T-cell (primary cell): ENCODE results near the gene KLF7. TPM values are rescaled to one million over a fixed set of nuclear protein-coding genes. Genes with fewer than 3 reads are reported as not detected.

Experiments used
- ATAC-seq, 4 experiments: fragments of 200-7000 bp in 3 of 4; fragments of 150-1000 bp in 1 of 4; cut with Tn5 transposase; replicated peaks in 1 of 4; 1 replicate in 3 of 4; 2 replicates in 1 of 4; pipeline ENCODE4 v1.10.0; 2021; ENCODE audit warnings: moderate library complexity in 3 of 4, mild to moderate bottlenecking in 2 of 4, moderate number of reproducible peaks in 1 of 4
- CTCF ChIA-PET, 2 donors: fragments of 300-600 bp; sonication (Branson Sonifier 250); formaldehyde crosslinking; loops; one replicate each; lab custom pipeline; 2022; ENCODE audit warnings: antibody characterized with exemption in 2 of 2; lab: Charles Lee
- POLR2A ChIA-PET, 2 donors: fragments of 300-600 bp; sonication (Branson Sonifier 250); formaldehyde crosslinking; loops; one replicate each; lab custom pipeline; 2022; ENCODE audit warnings: antibody characterized with exemption in 2 of 2; lab: Charles Lee
- DNase-seq, 35 experiments: peaks; one replicate each; pipeline versions ENCODE4 v3.0.0 to v3.0.0-alpha.2; 2013 to 2023
- H3K27ac ChIP-seq: one replicate; pipeline ENCODE4 v1.5.1; 2013; ENCODE audit warnings: low read length
- H3K27me3 ChIP-seq, 2 experiments: replicated peaks in 1 of 2; 1 replicate in 1 of 2; 2 replicates in 1 of 2; pipeline versions ENCODE4 v1.6.1 to v1.7.0; 2013; ENCODE audit warnings: low read length in 1 of 2, mixed read lengths in 1 of 2; ENCODE audit not compliant: control insufficient read depth in 2 of 2, insufficient read depth in 2 of 2; ENCODE audit errors: extremely low read depth in 1 of 2
- H3K36me3 ChIP-seq, 2 donors: 1 replicate in 1 of 2; 2 replicates in 1 of 2; pipeline versions ENCODE4 v1.6.1 to v1.7.0; 2013; ENCODE audit warnings: low read length in 1 of 2; ENCODE audit not compliant: control insufficient read depth in 2 of 2, insufficient read depth in 1 of 2; ENCODE audit errors: extremely low read depth in 1 of 2
- H3K4me1 ChIP-seq, 2 experiments: 1 replicate in 1 of 2; 2 replicates in 1 of 2; pipeline versions ENCODE4 v1.6.1 to v1.7.0; 2013; ENCODE audit warnings: low read length in 2 of 2, mixed read lengths in 1 of 2; ENCODE audit not compliant: insufficient read depth in 2 of 2, control insufficient read depth in 1 of 2; ENCODE audit errors: extremely low read depth in 1 of 2
- H3K4me3 ChIP-seq, 2 donors: 1 replicate in 1 of 2; 2 replicates in 1 of 2; pipeline versions ENCODE4 v1.5.1 to v1.7.0; 2013; ENCODE audit warnings: mild to moderate bottlenecking in 2 of 2, low read length in 1 of 2, moderate library complexity in 1 of 2; ENCODE audit not compliant: control insufficient read depth in 1 of 2; ENCODE audit errors: extremely low read depth in 1 of 2
- H3K9me3 ChIP-seq: 2 replicates; pipeline ENCODE4 v1.7.0; 2013
- H3K27ac Mint-ChIP-seq, 2 donors: one replicate each; pipeline ENCODE4 v1.8.0; 2020 to 2021; ENCODE audit warnings: mild to moderate bottlenecking in 2 of 2, mixed read lengths in 2 of 2
- H3K27me3 Mint-ChIP-seq, 2 donors: one replicate each; pipeline ENCODE4 v1.8.0; 2021 to 2022; ENCODE audit warnings: mixed read lengths in 2 of 2
- H3K36me3 Mint-ChIP-seq: one replicate; pipeline ENCODE4 v1.8.0; 2021; ENCODE audit warnings: mixed read lengths
- H3K4me1 Mint-ChIP-seq, 3 donors: one replicate each; pipeline ENCODE4 v1.8.0; 2020 to 2022; ENCODE audit warnings: mixed read lengths in 3 of 3, mild to moderate bottlenecking in 1 of 3
- H3K4me3 Mint-ChIP-seq, 3 donors: one replicate each; pipeline ENCODE4 v1.8.0; 2020 to 2022; ENCODE audit warnings: mild to moderate bottlenecking in 3 of 3, mixed read lengths in 3 of 3, moderate library complexity in 3 of 3
- H3K9me3 Mint-ChIP-seq, 3 donors: one replicate each; pipeline ENCODE4 v1.8.0; 2020 to 2022; ENCODE audit warnings: mixed read lengths in 3 of 3
- WGBS: methylation state at CpG from one replicate; pipeline ENCODE4 v1.1.5; 2013; ENCODE audit warnings: missing lambda C conversion rate; ENCODE audit not compliant: insufficient coverage; 5-methylcytosine and 5-hydroxymethylcytosine counted together
- total RNA-seq, 35 experiments: library from RNA in 6 of 35; stranded (reverse) in 6 of 35; fragments of 120-200 nt in 1 of 35; gene quantifications; one replicate each; pipeline versions ENCODE4 v1.2.1 to v1.2.4 and lab custom pipeline; 2013 to 2026

Gene KLF7
- total RNA-seq, 5 donors from 2014 or later (not counting 1 experiment from before 2014, with no cell fraction given), result 56.8 to 90.6 (median 65.7) TPM

DNA sequence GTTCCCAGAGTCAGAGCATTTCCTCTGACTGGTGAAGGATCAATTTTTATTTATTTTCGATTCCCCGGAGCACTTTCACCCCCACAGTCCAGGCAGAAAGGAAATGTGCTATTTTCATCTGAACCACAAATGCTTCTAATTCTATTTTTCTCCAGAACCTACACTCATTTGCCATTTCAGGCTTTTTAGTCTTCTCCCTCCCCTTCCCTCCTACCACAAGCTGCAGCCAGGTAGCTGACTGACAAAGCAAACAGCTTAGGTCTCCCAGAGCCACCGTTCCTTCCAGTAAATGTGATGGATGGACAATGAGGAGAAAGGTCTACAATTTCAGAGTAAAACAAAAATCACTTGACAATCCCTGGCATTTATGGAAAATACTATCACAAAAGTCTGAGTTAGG is 76.9 kb downstream of the KLF7 start:
- Mint-ChIP-seq H3K4me3 (peak overlapping the region in 1 of 3 donors; percentile 49), H3K36me3 (peaks cover 32% of the 10 kb centered on the region), H3K27ac (peak overlapping the region; percentile 64 to 77), H3K27me3 (no peaks in the 10 kb centered on the region), H3K4me1 (peaks cover 43 to 53% (median 49%) of the 10 kb centered on the region in 3 donors), H3K9me3 (no peaks in the 10 kb centered on the region)
- POLR2A ChIA-PET, result no interaction called here
- Histone ChIP-seq H3K4me3 (no peak overlapping the region), H3K4me1 (peaks cover 8 to 11% of the 10 kb centered on the region in 2 experiments), H3K9me3 (no peaks in the 10 kb centered on the region), H3K36me3 (peaks cover 4 to 10% of the 10 kb centered on the region in 2 donors), H3K27me3 (no peaks in the 10 kb centered on the region), H3K27ac (no peak overlapping the region)
- WGBS, result 27% methylated on average over 2 of the region's 3 CpGs
- DNase-seq (no peak), ATAC-seq (no peak)
- CTCF ChIA-PET, result no interaction called here

DNA sequence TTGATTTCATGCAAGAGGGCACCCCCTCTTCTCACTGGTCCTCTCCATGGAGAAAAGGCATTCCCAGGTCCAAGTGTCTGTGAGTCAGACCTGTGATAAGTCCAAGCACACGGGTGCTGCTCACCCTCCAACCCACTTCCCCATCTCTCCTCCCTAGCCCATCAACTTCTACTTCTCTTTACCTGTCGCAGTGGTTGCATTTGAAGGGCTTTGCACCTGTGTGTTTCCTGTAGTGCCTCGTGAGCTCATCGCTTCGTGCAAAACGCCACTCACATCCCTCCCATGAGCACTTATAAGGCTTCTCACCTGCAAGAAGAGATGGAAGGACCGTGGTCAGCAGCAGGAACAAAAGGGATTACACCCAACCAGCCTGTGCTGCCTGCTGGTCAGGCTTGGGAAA is 77.5 kb downstream of the KLF7 start:
- H3K36me3 ChIP-seq, result peaks cover 4 to 13% of the 10 kb centered on the region in 2 donors
- POLR2A ChIA-PET, result no interaction called here
- peak overlapping the region in 1 of 3 donors; percentile 49 for H3K4me3 Mint-ChIP-seq

DNA sequence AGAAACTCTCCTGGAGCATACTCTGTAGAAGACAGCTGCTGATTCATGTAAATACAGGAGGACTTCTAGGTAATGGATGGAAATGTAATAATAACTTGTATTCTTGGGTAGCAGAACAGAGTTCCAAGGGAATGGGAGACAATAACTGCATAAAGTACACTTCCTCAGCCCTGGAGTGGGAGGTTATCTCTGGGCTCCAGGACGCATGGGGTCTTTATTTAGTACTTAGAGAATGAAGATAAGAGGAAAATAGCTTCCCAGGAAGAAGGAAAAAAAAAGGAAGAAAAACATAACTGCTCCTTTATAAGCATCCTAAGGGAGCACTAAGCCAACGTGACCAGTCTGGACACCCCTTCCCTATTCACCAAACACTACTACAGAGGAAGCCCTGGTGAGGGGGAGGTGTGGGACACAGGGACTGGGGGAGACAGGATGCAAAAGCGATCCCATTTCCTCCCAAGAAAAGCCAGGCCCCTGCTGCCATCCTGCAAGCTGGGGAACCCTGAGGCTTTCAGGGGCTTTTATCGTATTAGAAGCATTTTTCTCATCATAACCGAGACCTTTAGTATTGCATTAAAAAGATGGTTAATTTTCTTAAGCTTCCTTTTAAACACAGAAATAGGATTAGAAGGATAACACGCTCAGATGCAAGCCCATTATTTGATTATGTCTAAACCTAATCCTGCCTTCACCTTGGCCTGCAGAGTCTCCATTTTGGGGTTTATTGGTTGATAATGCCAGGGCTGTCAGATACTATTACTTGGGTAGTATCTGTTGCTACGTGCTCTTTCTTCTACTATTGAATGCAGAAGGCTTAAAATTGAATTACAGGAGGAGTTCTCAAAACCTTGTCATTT is 78.5 kb downstream of the KLF7 start:
- H3K4me1 Mint-ChIP-seq, result peaks cover 35 to 41% (median 38%) of the 10 kb centered on the region in 3 donors

More for the DNA sequence above, 77.5 kb downstream of the KLF7 start:
- Histone ChIP-seq H3K4me3 (no peak overlapping the region), H3K9me3 (no peaks in the 10 kb centered on the region), H3K27me3 (no peaks in the 10 kb centered on the region), H3K27ac (no peak overlapping the region), H3K4me1 (peaks cover 8 to 11% of the 10 kb centered on the region in 2 experiments)
- Mint-ChIP-seq H3K27ac (peak overlapping the region; percentile 64 to 77), H3K4me1 (peaks cover 38 to 47% (median 44%) of the 10 kb centered on the region in 3 donors), H3K36me3 (peaks cover 36% of the 10 kb centered on the region), H3K9me3 (no peaks in the 10 kb centered on the region), H3K27me3 (no peaks in the 10 kb centered on the region)
- ATAC-seq (peak in 1 of 4 experiments; percentile 45), DNase-seq (peak in 2 of 35 experiments; percentile 2 to 8)
- CTCF ChIA-PET, result no interaction called here
- WGBS, result 20% methylated on average over 1 of the region's 7 CpGs

DNA sequence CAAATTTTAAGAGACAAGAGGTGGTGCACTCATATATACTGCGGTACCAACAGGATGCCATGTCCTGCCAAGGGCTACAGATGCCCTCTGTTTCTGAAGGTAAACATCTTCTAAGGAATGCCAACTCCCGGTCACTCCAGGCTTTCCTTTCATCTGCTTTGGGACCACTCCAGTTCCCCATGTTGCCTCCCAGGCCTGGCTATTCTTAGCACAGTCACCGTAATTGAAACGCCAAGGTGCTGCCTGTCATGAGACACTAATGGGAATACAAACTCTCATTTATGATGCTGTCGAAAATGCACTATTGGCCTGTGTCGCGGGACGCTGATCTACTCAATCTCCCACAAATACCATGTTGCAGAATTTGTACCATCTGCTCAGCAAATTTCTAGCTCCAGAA is 79.6 kb downstream of the KLF7 start:
- Mint-ChIP-seq H3K27ac (no peak overlapping the region), H3K36me3 (peaks cover 51% of the 10 kb centered on the region), H3K4me1 (peaks cover 30 to 32% (median 32%) of the 10 kb centered on the region in 3 donors), H3K27me3 (no peaks in the 10 kb centered on the region), H3K9me3 (no peaks in the 10 kb centered on the region), H3K4me3 (no peak overlapping the region)
- DNase-seq (no peak), ATAC-seq (no peak)
- Histone ChIP-seq H3K36me3 (peaks cover 4 to 18% of the 10 kb centered on the region in 2 donors), H3K27me3 (no peaks in the 10 kb centered on the region), H3K4me1 (peaks cover 8% of the 10 kb centered on the region in 2 experiments), H3K4me3 (no peak overlapping the region), H3K9me3 (no peaks in the 10 kb centered on the region), H3K27ac (no peak overlapping the region)
- CTCF ChIA-PET, result no interaction called here
- POLR2A ChIA-PET, result no interaction called here
- WGBS, result 54% methylated on average over 1 of the region's 8 CpGs

More for the DNA sequence above, 78.5 kb downstream of the KLF7 start:
- H3K4me3 ChIP-seq, result no peak overlapping the region
- Mint-ChIP-seq H3K27me3 (no peaks in the 10 kb centered on the region), H3K4me3 (no peak overlapping the region), H3K36me3 (peaks cover 43% of the 10 kb centered on the region), H3K9me3 (no peaks in the 10 kb centered on the region), H3K27ac (no peak overlapping the region)
- ATAC-seq (no peak), DNase-seq (no peak)
- no peak overlapping the region for H3K27ac ChIP-seq
- ChIA-PET POLR2A (no interaction called here), CTCF (no interaction called here)
- peaks cover 4 to 16% of the 10 kb centered on the region in 2 donors for H3K36me3 ChIP-seq
- H3K27me3 ChIP-seq, result no peaks in the 10 kb centered on the region
- WGBS, result no CpG with 5 or more reads among the region's 7 CpGs
- no peaks in the 10 kb centered on the region for H3K9me3 ChIP-seq
- peaks cover 8 to 11% of the 10 kb centered on the region in 2 experiments for H3K4me1 ChIP-seq

DNA sequence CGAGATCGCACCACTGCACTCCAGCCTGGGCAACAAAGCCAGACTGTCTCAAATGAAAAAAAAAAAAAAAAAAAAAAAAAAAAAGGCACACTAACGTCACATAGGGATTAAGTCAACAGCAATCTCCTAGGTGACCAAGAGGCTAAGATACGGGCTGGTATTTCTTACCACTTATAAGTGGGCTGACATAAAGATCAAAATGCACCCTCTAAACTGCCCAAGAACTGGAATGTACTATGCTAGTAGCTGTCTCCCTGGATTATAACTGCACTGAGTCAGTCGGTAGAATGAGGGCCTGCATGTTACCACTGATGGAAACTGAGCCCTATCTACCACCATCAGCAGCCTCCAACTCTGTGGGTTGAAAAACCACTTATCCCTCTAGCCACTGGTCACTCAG is 80.6 kb downstream of the KLF7 start:
- ChIA-PET CTCF (no interaction called here), POLR2A (no interaction called here)
- H3K27ac Mint-ChIP-seq, result no peak overlapping the region

DNA sequence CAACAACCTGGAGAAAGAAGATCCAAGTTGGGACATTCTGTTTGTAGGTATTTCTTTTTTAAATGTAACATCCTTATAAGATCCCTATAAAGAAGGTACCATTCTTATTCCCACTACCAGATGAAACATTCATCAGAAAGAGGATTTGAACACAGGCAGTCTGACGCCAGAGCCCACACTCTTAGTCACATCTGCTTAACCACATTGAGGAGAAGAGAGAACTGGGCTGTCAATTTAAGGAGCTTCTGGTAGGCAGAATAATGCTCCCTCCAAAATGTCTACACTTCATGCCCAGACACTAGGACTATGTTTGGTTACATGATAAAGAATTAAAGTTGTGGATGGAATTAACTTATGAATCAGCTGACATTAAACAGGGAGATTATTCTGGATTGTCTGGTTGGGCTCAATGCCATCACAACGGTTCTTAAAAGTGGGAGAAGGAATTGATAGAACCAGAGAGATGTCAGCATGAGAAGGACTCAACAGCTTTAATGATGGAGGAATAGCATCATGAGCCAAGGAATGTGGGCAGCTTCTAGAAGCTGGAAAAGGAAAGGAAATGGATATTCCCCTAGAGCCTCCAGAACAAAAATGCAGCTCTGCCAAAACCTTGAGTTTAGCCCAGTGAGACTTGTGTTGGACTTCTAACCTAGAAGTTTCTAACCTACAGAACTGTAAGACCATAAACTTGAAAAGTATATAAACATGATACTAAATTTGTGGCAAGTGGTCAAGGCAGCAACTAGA is 82.2 kb downstream of the KLF7 start:
- Mint-ChIP-seq H3K27me3 (no peaks in the 10 kb centered on the region), H3K4me3 (no peak overlapping the region), H3K36me3 (peaks cover 66% of the 10 kb centered on the region), H3K27ac (no peak overlapping the region), H3K9me3 (no peaks in the 10 kb centered on the region), H3K4me1 (peaks cover 6 to 7% (median 6%) of the 10 kb centered on the region in 3 donors)
- DNase-seq, result no peak
- no peaks in the 10 kb centered on the region for H3K9me3 ChIP-seq
- H3K27me3 ChIP-seq, result no peaks in the 10 kb centered on the region
- CTCF ChIA-PET, result no interaction called here
- 78% methylated on average over 1 of the region's 2 CpGs for WGBS
- H3K27ac ChIP-seq, result no peak overlapping the region
- POLR2A ChIA-PET, result no interaction called here
- peaks cover 4 to 33% of the 10 kb centered on the region in 2 donors for H3K36me3 ChIP-seq
- ATAC-seq, result no peak
- H3K4me3 ChIP-seq, result no peak overlapping the region
- H3K4me1 ChIP-seq, result peaks cover 0 to 3% of the 10 kb centered on the region in 2 experiments

More for the DNA sequence above, 80.6 kb downstream of the KLF7 start:
- Mint-ChIP-seq H3K27me3 (no peaks in the 10 kb centered on the region), H3K4me3 (no peak overlapping the region), H3K4me1 (peaks cover 20 to 22% (median 21%) of the 10 kb centered on the region in 3 donors), H3K9me3 (no peaks in the 10 kb centered on the region), H3K36me3 (peaks cover 61% of the 10 kb centered on the region)
- ATAC-seq, result no peak
- WGBS, result 100% methylated on average over 1 of the region's 5 CpGs
- Histone ChIP-seq H3K27ac (no peak overlapping the region), H3K4me1 (peaks cover 8% of the 10 kb centered on the region in 2 experiments), H3K36me3 (peaks cover 4 to 28% of the 10 kb centered on the region in 2 donors), H3K9me3 (no peaks in the 10 kb centered on the region), H3K4me3 (no peak overlapping the region), H3K27me3 (no peaks in the 10 kb centered on the region)
- no peak for DNase-seq
